Astrocyte (in vitro differentiated cells and primary cell): ENCODE measurements around the gene CDC73. TPM values are rescaled to one million over a fixed set of nuclear protein-coding genes. Genes with fewer than 3 reads are reported as not detected.

Experiments used
- DNase-seq: peaks from one replicate; pipeline ENCODE4 v3.0.0-alpha.2; 2010; ENCODE audit warnings: low read depth
- FAIRE-seq: peaks from 2 replicates; lab custom pipeline; 2011; peaks lifted over from hg19 to GRCh38; lab: Jason Lieb, UNC
- H2AFZ ChIP-seq: 2 replicates; pipeline ENCODE4 v1.6.0; 2012; ENCODE audit warnings: low read depth, low read length, inconsistent platforms
- H3K27ac ChIP-seq: 2 replicates; pipeline ENCODE4 v1.5.1; 2011; ENCODE audit warnings: low read depth, low read length, inconsistent platforms
- H3K27me3 ChIP-seq: 2 replicates; pipeline ENCODE4 v1.6.0; 2011; ENCODE audit warnings: low read length, inconsistent platforms; ENCODE audit not compliant: insufficient read depth
- H3K36me3 ChIP-seq: 2 replicates; pipeline ENCODE4 v1.5.1; 2011; ENCODE audit warnings: low read length, inconsistent platforms; ENCODE audit not compliant: insufficient read depth
- H3K4me1 ChIP-seq: 2 replicates; pipeline ENCODE4 v1.5.1; 2011; ENCODE audit warnings: low read length, inconsistent platforms; ENCODE audit not compliant: insufficient read depth
- H3K4me2 ChIP-seq: 2 replicates; pipeline ENCODE4 v1.6.0; 2012; ENCODE audit warnings: low read length, inconsistent platforms
- H3K4me3 ChIP-seq: 2 replicates; pipeline ENCODE4 v1.5.1; 2011; ENCODE audit warnings: low read depth, mild to moderate bottlenecking, low read length, inconsistent platforms; ENCODE audit not compliant: insufficient read depth
- H3K79me2 ChIP-seq: 2 replicates; pipeline ENCODE4 v1.6.0; 2012; ENCODE audit warnings: mild to moderate bottlenecking, low read length, inconsistent platforms; ENCODE audit not compliant: insufficient read depth
- H3K9ac ChIP-seq: 2 replicates; pipeline ENCODE4 v1.6.0; 2012; ENCODE audit warnings: mild to moderate bottlenecking, low read length, inconsistent platforms
- H3K9me3 ChIP-seq: 2 replicates; pipeline ENCODE4 v1.5.1; 2012; ENCODE audit warnings: low read depth, mild to moderate bottlenecking, low read length, inconsistent platforms; ENCODE audit not compliant: insufficient read depth
- H4K20me1 ChIP-seq: 2 replicates; pipeline ENCODE4 v1.6.0; 2012; ENCODE audit warnings: low read length, inconsistent platforms; ENCODE audit not compliant: insufficient read depth
- H3K27ac Mint-ChIP-seq: one replicate; pipeline ENCODE4 v1.8.0; 2021; ENCODE audit warnings: mild to moderate bottlenecking, mixed read lengths; ENCODE audit not compliant: unreplicated experiment
- H3K27me3 Mint-ChIP-seq: one replicate; pipeline ENCODE4 v1.8.0; 2021; ENCODE audit warnings: low read depth, mixed read lengths; ENCODE audit not compliant: unreplicated experiment
- H3K36me3 Mint-ChIP-seq: one replicate; pipeline ENCODE4 v1.8.0; 2021; ENCODE audit warnings: low read depth, mixed read lengths; ENCODE audit not compliant: unreplicated experiment
- H3K4me1 Mint-ChIP-seq: one replicate; pipeline ENCODE4 v1.8.0; 2021; ENCODE audit warnings: low read depth, mixed read lengths; ENCODE audit not compliant: unreplicated experiment
- H3K4me3 Mint-ChIP-seq: one replicate; pipeline ENCODE4 v1.8.0; 2021; ENCODE audit warnings: mild to moderate bottlenecking, moderate library complexity, mixed read lengths; ENCODE audit not compliant: unreplicated experiment
- H3K9me3 Mint-ChIP-seq: one replicate; pipeline ENCODE4 v1.8.0; 2021; ENCODE audit warnings: mild to moderate bottlenecking, mixed read lengths; ENCODE audit not compliant: unreplicated experiment
- CTCF ChIP-seq: IDR thresholded peaks from 2 replicates; pipeline ENCODE4 v1.5.1; 2011; ENCODE audit warnings: low read depth, mild to moderate bottlenecking, inconsistent platforms, low read length, moderate library complexity; ENCODE audit not compliant: insufficient read depth
- EZH2 ChIP-seq: IDR thresholded peaks from 2 replicates; pipeline ENCODE4 v1.6.1; 2012; ENCODE audit warnings: mild to moderate bottlenecking, low read length, inconsistent platforms; ENCODE audit not compliant: insufficient read depth
- total RNA-seq: library from RNA; stranded (reverse); gene quantifications from 2 replicates; pipeline ENCODE4 v1.2.1, GENCODE V29; 2021

The CDC73 gene
- total RNA-seq, 1 donor from 2014 or later, result 77.7 TPM

- no peak overlapping the region for H3K27ac Mint-ChIP-seq
- H4K20me1 ChIP-seq, result no peaks in the 10 kb centered on the region
- H3K36me3 Mint-ChIP-seq, result peaks cover 21% of the 10 kb centered on the region
- peaks cover 4% of the 10 kb centered on the region for H3K9me3 ChIP-seq
- DNase-seq, result no peak
- H3K9ac ChIP-seq, result no peak overlapping the region
- H3K36me3 ChIP-seq, result peaks cover 21% of the 10 kb centered on the region
- no peaks in the 10 kb centered on the region for H3K4me1 ChIP-seq
- TF ChIP-seq CTCF (no peak), EZH2 (no peak)
- no peak overlapping the region for H3K4me3 Mint-ChIP-seq
- no peaks in the 10 kb centered on the region for H3K4me1 Mint-ChIP-seq
- FAIRE-seq, result no peak
- no peak overlapping the region for H3K4me2 ChIP-seq
- H2AFZ ChIP-seq, result no peak overlapping the region
- peaks cover 7% of the 10 kb centered on the region for H3K9me3 Mint-ChIP-seq
- no peaks in the 10 kb centered on the region for H3K27me3 ChIP-seq
- H3K27ac ChIP-seq, result no peak overlapping the region
- no peaks in the 10 kb centered on the region for H3K79me2 ChIP-seq
- H3K27me3 Mint-ChIP-seq, result no peaks in the 10 kb centered on the region
- H3K4me3 ChIP-seq, result no peak overlapping the region
Observed at GRCh38 chr1:193251950-193252349, 130.1 kb downstream of the CDC73 start.

GRCh38 chr1:193256019-193256418, 134.2 kb downstream of the CDC73 start:
- H3K36me3 ChIP-seq, result peaks cover 6% of the 10 kb centered on the region
- H3K9me3 ChIP-seq, result no peaks in the 10 kb centered on the region
- Mint-ChIP-seq H3K36me3 (peaks cover 3% of the 10 kb centered on the region), H3K4me1 (no peaks in the 10 kb centered on the region), H3K4me3 (no peak overlapping the region), H3K27me3 (no peaks in the 10 kb centered on the region), H3K27ac (no peak overlapping the region), H3K9me3 (no peaks in the 10 kb centered on the region)
- no peak overlapping the region for H3K27ac ChIP-seq
- H3K4me1 ChIP-seq, result no peaks in the 10 kb centered on the region
- H2AFZ ChIP-seq, result no peak overlapping the region
- H4K20me1 ChIP-seq, result no peaks in the 10 kb centered on the region
- H3K9ac ChIP-seq, result no peak overlapping the region
- no peak overlapping the region for H3K4me2 ChIP-seq
- TF ChIP-seq CTCF (no peak), EZH2 (no peak)
- no peaks in the 10 kb centered on the region for H3K27me3 ChIP-seq
- no peak for DNase-seq
- FAIRE-seq, result no peak
- no peaks in the 10 kb centered on the region for H3K79me2 ChIP-seq
- no peak overlapping the region for H3K4me3 ChIP-seq

- DNase-seq, result no peak
- Mint-ChIP-seq H3K4me3 (no peak overlapping the region), H3K4me1 (peaks cover 13% of the 10 kb centered on the region), H3K9me3 (no peaks in the 10 kb centered on the region), H3K27me3 (no peaks in the 10 kb centered on the region), H3K36me3 (peaks cover 3% of the 10 kb centered on the region), H3K27ac (no peak overlapping the region)
- no peaks in the 10 kb centered on the region for H3K79me2 ChIP-seq
- H3K27me3 ChIP-seq, result no peaks in the 10 kb centered on the region
- H3K4me2 ChIP-seq, result no peak overlapping the region
- no peak overlapping the region for H3K9ac ChIP-seq
- H4K20me1 ChIP-seq, result no peaks in the 10 kb centered on the region
- TF ChIP-seq CTCF, result no peak
- no peak for TF ChIP-seq EZH2
- H3K4me3 ChIP-seq, result no peak overlapping the region
- no peak overlapping the region for H3K27ac ChIP-seq
- H2AFZ ChIP-seq, result no peak overlapping the region
- peaks cover 6% of the 10 kb centered on the region for H3K4me1 ChIP-seq
- no peak for FAIRE-seq
- H3K36me3 ChIP-seq, result peaks cover 6% of the 10 kb centered on the region
- H3K9me3 ChIP-seq, result no peaks in the 10 kb centered on the region
Observed at GRCh38 chr1:193259636-193260035, 137.8 kb downstream of the CDC73 start.
